Vagina (tissue), 2 donors: Measurements from ENCODE around the gene SUGCT. TPM values are rescaled to one million over a fixed set of nuclear protein-coding genes. Genes with fewer than 3 reads are reported as not detected.

Experiments used
- DNase-seq, 2 donors: peaks; one replicate each; pipeline ENCODE4 v3.0.0-alpha.2; 2017; ENCODE audit errors: extremely low spot score in 2 of 2
- H3K27ac ChIP-seq: fragments of 200-600 bp; sonication (generic); one replicate; pipeline ENCODE4 v1.5.1; 2019
- H3K27me3 ChIP-seq: fragments of 200-600 bp; sonication (generic); one replicate; pipeline ENCODE4 v1.5.1; 2019
- H3K36me3 ChIP-seq, 2 donors: fragments of 200-600 bp; sonication (generic); one replicate each; pipeline ENCODE4 v1.5.1; 2017 to 2019
- H3K4me1 ChIP-seq: fragments of 200-600 bp; sonication (generic); one replicate; pipeline ENCODE4 v1.5.1; 2019
- H3K4me3 ChIP-seq, 2 donors: fragments of 200-600 bp; sonication (generic); 1 replicate in 1 of 2; 2 replicates in 1 of 2; pipeline ENCODE4 v1.5.1; 2016 to 2019
- H3K9me3 ChIP-seq: fragments of 200-600 bp; sonication (generic); one replicate; pipeline ENCODE4 v1.5.1; 2019
- CTCF ChIP-seq, 3 experiments: fragments of 450-650 bp in 2 of 3; fragments of 200-600 bp in 1 of 3; sonication (generic) in 1 of 3; IDR thresholded peaks; one replicate each; pipeline ENCODE4 v1.5.1; 2017 to 2019; ENCODE audit warnings: antibody characterized with exemption in 3 of 3, mild to moderate bottlenecking in 2 of 3, moderate library complexity in 2 of 3
- POLR2A ChIP-seq, 2 donors: fragments of 450-650 bp; IDR thresholded peaks; one replicate each; pipeline ENCODE4 v1.6.1; 2017; ENCODE audit warnings: antibody characterized with exemption in 2 of 2, mild to moderate bottlenecking in 2 of 2, moderate library complexity in 2 of 2
- POLR2AphosphoS5 ChIP-seq, 2 donors: sonication (generic); formaldehyde crosslinking; IDR thresholded peaks; one replicate each; pipeline ENCODE4 v1.9.0; 2017; ENCODE audit warnings: antibody characterized with exemption in 2 of 2, mild to moderate bottlenecking in 2 of 2, low read depth in 1 of 2; ENCODE audit not compliant: insufficient read depth in 1 of 2
- intact Hi-C: fragments of 100-400 bp; cut with DNase I; formaldehyde crosslinking; loops from one replicate; pipeline ENCODE4 v1.15.1; 2023
- total RNA-seq: library from RNA; depleted of rRNA; stranded (reverse); fragments of >200 nt; gene quantifications from one replicate; pipeline ENCODE4 v1.2.3, GENCODE V29; 2016

SUGCT gene
- 2.2 TPM for total RNA-seq

DNA sequence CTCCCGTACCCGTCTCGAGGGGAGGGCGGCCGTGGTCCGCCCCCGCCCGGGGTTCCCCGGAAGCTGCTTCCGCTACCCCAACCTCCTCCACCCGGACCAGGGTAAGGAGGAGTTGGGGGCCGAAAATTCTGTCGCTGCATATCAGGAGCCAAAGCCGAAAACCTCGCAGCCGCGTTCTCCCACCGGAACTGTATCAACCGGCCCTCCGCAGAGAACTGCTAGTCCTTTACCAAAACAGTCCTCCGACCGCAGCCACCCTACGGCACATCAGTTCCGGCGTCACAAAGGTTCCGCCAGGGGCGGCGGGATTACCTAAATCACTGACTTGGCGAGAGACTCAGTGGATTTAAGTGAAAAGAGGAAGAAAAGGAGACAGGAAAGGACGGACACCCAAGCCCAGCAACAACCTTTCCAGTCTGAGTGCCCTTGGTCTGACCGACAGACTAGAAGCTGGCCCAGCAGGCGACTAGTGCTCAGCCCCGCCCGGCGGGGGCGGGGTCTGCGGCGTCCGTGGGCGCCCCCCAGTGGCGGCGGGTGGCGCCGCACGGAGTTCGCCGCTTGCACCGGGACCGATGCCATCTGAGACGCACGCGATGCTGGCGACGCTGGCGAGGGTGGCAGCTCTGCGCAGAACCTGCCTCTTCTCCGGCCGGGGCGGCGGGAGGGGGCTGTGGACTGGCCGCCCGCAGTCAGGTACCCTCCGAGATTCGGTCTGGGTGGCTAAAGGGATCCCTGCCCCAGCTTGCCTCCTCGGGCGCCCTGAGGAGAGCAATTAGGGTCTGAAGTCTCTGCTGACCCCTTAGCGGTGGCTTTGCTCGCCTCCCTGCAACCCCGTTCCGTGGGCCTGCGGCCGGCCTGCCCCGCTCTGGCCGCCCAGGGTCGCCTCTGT lies at the start of gene SUGCT, which contains the start of gene MPLKIP:
Gene SUGCT, plus strand, starts transcription at position 578 of the 889 bp plus-strand sequence.
Gene MPLKIP, minus strand, starts transcription at position 195 of the 889 bp plus-strand sequence. Its CDS starts 55 bp downstream, at position 140.
- intact Hi-C loops = no loop called here
- Histone ChIP-seq H3K4me1 (peaks cover 39% of the 10 kb centered on the region), H3K36me3 (no peaks in the 10 kb centered on the region), H3K4me3 (peak within 1 kb of the TSS; percentile 85 to 96), H3K9me3 (no peaks in the 10 kb centered on the region), H3K27me3 (no peaks in the 10 kb centered on the region), H3K27ac (peak within 1 kb of the TSS; percentile 89)
- peak in 1 of 2 donors; percentile 91 for DNase-seq
- TF ChIP-seq POLR2AphosphoS5 (IDR thresholded peaks at IDR 0.05; ENCODE audit: insufficient read depth in 1 of 2, low read depth in 1 of 2) = peak; percentile 79 to 84
- peak; percentile 65 to 95 (median 89) for TF ChIP-seq CTCF (IDR thresholded peaks at IDR 0.05)
- TF ChIP-seq POLR2A (IDR thresholded peaks at IDR 0.05) = peak in 1 of 2 donors; percentile 10

GRCh38 chr7:40092182-40092581 lies 42.6 kb upstream of the SUGCT start:
- TF ChIP-seq POLR2A (IDR thresholded peaks at IDR 0.05) (no peak), POLR2AphosphoS5 (IDR thresholded peaks at IDR 0.05; ENCODE audit: insufficient read depth in 1 of 2, low read depth in 1 of 2) (no peak), CTCF (IDR thresholded peaks at IDR 0.05) (no peak)
- intact Hi-C loops = no loop called here
- no peak overlapping the region for H3K27ac ChIP-seq
- DNase-seq = no peak
- peaks cover under 1% of the 10 kb centered on the region for H3K4me1 ChIP-seq
- no peaks in the 10 kb centered on the region for H3K27me3 ChIP-seq
- H3K4me3 ChIP-seq = no peak overlapping the region
- H3K9me3 ChIP-seq = no peaks in the 10 kb centered on the region
- peaks cover 0 to 67% of the 10 kb centered on the region in 2 donors for H3K36me3 ChIP-seq

DNA sequence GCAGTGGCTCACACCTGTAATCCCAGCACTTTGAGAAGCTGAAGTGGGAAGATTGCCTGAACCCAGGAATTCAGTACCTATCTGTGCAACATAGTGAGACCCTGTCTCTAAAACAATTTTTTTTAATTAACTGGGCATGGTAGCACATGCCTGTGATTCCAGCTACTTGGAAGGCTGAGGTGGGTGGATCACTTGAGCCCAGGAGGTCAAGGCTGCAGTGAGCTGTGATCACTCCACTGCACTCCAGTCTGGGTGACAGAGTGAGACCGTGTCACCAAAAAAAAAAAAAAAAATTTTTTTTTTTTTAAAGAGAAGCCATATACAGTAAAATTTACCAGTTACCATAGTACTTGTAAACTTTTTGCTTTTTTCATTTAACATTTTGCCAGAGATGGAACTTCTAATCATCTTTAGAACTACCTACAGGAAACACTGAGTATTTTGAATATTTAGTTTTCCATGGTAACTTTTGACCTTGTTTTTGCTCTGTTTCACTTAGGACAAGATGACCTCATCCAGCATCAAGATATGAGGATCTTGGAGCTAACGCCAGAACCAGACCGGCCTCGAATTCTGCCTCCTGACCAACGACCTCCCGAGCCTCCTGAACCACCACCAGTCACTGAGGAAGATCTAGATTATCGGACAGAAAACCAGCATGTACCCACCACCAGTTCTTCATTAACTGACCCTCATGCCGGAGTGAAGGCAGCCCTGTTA lies 41.0 kb upstream of the SUGCT start:
- Histone ChIP-seq H3K9me3 (no peaks in the 10 kb centered on the region), H3K27ac (no peak overlapping the region), H3K4me1 (peaks cover 17% of the 10 kb centered on the region), H3K36me3 (peaks cover 0 to 64% of the 10 kb centered on the region in 2 donors), H3K27me3 (no peaks in the 10 kb centered on the region), H3K4me3 (no peak overlapping the region)
- DNase-seq = no peak
- intact Hi-C loops = no loop called here
- TF ChIP-seq CTCF (IDR thresholded peaks at IDR 0.05) = no peak
- no peak for TF ChIP-seq POLR2A (IDR thresholded peaks at IDR 0.05)
- no peak for TF ChIP-seq POLR2AphosphoS5 (IDR thresholded peaks at IDR 0.05; ENCODE audit: insufficient read depth in 1 of 2, low read depth in 1 of 2)

DNA sequence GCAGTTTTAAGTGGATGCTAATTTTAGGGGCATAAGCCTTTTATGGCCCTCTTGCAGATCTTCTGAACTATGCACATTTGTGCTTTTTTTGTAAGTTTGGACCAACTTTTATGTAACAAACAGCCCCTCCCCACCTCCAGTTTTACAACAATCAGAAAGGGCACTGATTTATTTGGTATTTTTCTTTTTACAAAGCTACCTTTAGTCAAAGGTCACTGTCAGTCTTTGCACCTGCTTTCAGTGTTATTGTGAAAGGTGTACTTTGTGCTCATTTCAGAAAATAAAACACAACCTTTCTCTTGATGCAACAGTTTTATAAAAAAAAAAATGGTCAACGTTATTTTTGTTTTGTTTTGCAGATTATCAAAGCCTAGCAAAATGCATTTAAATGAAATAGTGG lies 39.6 kb upstream of the SUGCT start:
- intact Hi-C loops = no loop called here
- peaks cover 28% of the 10 kb centered on the region for H3K4me1 ChIP-seq
- H3K27ac ChIP-seq = no peak overlapping the region
- DNase-seq = no peak
- TF ChIP-seq POLR2AphosphoS5 (IDR thresholded peaks at IDR 0.05; ENCODE audit: insufficient read depth in 1 of 2, low read depth in 1 of 2) (no peak), POLR2A (IDR thresholded peaks at IDR 0.05) (no peak), CTCF (IDR thresholded peaks at IDR 0.05) (no peak)
- H3K9me3 ChIP-seq = no peaks in the 10 kb centered on the region
- H3K4me3 ChIP-seq = no peak overlapping the region
- H3K27me3 ChIP-seq = no peaks in the 10 kb centered on the region
- H3K36me3 ChIP-seq = peaks cover 0 to 50% of the 10 kb centered on the region in 2 donors
